ENCODE data around the gene ELMO1.

DNA sequence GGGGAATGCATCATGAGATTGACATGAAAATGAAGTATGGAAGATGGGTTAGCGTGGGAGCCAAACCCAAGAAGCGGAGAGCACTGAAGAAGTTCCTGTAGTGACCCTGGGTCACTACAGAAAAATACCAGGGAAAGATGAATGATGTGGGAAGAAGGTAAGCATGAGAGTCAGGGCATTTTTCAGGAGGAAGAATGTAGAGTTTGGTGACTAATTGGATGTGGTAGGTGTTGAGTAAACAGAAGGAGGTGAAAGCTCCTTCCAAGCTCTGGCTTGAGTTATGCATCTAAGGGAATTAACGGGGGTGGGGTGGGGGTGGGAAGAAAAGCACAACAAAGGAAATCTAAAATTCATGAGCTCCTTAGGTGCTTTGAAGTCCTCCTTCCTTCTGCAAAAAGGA is 486.3 kb downstream of the ELMO1 start:
- TF ChIP-seq CTCF (IDR thresholded peaks at IDR 0.05) (no peak), SREBF2 (IDR thresholded peaks at IDR 0.05) (no peak), FOSB (CRISPR knock-in tag; IDR thresholded peaks at IDR 0.05) (no peak), JUN (IDR thresholded peaks at IDR 0.05) (no peak), RAD21 (conservative IDR thresholded peaks at IDR 0.05 in 1 of 2, IDR thresholded peaks at IDR 0.05 in 1 of 2) (no peak), RARB (CRISPR knock-in tag; IDR thresholded peaks at IDR 0.05) (no peak), JUNB (IDR thresholded peaks at IDR 0.05) (no peak)
- TF ChIP-seq, protein P1, sequence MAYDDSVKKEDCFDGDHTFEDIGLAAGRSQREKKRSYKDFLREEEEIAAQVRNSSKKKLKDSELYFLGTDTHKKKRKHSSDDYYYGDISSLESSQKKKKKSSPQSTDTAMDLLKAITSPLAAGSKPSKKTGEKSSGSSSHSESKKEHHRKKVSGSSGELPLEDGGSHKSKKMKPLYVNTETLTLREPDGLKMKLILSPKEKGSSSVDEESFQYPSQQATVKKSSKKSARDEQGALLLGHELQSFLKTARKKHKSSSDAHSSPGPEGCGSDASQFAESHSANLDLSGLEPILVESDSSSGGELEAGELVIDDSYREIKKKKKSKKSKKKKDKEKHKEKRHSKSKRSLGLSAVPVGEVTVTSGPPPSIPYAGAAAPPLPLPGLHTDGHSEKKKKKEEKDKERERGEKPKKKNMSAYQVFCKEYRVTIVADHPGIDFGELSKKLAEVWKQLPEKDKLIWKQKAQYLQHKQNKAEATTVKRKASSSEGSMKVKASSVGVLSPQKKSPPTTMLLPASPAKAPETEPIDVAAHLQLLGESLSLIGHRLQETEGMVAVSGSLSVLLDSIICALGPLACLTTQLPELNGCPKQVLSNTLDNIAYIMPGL (CRISPR knock-in tag; IDR thresholded peaks at IDR 0.05; ENCODE audit: borderline replicate concordance), result no peak
- TF ChIP-seq, protein P2, sequence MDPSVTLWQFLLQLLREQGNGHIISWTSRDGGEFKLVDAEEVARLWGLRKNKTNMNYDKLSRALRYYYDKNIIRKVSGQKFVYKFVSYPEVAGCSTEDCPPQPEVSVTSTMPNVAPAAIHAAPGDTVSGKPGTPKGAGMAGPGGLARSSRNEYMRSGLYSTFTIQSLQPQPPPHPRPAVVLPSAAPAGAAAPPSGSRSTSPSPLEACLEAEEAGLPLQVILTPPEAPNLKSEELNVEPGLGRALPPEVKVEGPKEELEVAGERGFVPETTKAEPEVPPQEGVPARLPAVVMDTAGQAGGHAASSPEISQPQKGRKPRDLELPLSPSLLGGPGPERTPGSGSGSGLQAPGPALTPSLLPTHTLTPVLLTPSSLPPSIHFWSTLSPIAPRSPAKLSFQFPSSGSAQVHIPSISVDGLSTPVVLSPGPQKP (IDR thresholded peaks at IDR 0.05; ENCODE audit: low read depth, low read length), result no peak

All from A549 (cell line).